Testis (tissue), 2 donors: ENCODE data around the gene PLK3.

Source experiments
- POLR2A ChIP-seq: fragments of 450-650 bp; IDR thresholded peaks from one replicate; pipeline ENCODE4 v1.6.1; 2017; ENCODE audit warnings: antibody characterized with exemption, mild to moderate bottlenecking, moderate library complexity
- TF ChIP-seq, protein P1 (sequence below), 3 experiments: fragments of 450-650 bp in 2 of 3; fragments of 200-600 bp in 1 of 3; sonication (generic) in 1 of 3; IDR thresholded peaks; one replicate each; pipeline ENCODE4 v1.5.1; 2016 to 2019; ENCODE audit warnings: antibody characterized with exemption in 3 of 3, mild to moderate bottlenecking in 2 of 3, moderate library complexity in 1 of 3

DNA sequence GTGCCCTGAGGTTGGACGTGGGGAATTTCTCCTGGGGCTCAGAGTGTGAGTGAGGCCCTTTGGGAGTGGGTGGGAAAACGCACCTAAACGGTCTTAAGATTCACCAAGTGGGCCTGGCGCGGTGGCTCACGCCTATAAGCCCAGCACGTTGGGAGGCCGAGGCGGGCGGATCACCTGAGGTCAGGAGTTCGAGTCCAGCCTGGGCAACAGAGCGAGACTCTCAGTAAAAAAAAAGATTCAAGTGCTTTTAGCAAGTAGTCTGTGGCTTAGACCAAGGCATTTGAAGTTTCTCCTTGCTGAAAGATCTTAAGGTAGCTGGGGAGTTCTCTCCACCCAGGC, 23.5 kb upstream of the PLK3 start:
- TF ChIP-seq POLR2A: no peak
- TF ChIP-seq, protein P1, sequence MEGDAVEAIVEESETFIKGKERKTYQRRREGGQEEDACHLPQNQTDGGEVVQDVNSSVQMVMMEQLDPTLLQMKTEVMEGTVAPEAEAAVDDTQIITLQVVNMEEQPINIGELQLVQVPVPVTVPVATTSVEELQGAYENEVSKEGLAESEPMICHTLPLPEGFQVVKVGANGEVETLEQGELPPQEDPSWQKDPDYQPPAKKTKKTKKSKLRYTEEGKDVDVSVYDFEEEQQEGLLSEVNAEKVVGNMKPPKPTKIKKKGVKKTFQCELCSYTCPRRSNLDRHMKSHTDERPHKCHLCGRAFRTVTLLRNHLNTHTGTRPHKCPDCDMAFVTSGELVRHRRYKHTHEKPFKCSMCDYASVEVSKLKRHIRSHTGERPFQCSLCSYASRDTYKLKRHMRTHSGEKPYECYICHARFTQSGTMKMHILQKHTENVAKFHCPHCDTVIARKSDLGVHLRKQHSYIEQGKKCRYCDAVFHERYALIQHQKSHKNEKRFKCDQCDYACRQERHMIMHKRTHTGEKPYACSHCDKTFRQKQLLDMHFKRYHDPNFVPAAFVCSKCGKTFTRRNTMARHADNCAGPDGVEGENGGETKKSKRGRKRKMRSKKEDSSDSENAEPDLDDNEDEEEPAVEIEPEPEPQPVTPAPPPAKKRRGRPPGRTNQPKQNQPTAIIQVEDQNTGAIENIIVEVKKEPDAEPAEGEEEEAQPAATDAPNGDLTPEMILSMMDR (IDR thresholded peaks at IDR 0.05): no peak
